Large intestine (tissue), 3 donors: ENCODE results near the gene CACNG6. TPM values are rescaled to one million over a fixed set of nuclear protein-coding genes. Genes with fewer than 3 reads are reported as not detected.

ENCODE experiments used
- DNase-seq, 2 donors: peaks; one replicate each; pipeline versions ENCODE4 v3.0.0 to v3.0.0-alpha.2; 2013
- H3K27ac ChIP-seq: one replicate; pipeline ENCODE4 v1.5.1; 2013; ENCODE audit warnings: low read length
- H3K27me3 ChIP-seq: 2 replicates; pipeline ENCODE4 v1.6.1; 2013; ENCODE audit warnings: low read length; ENCODE audit not compliant: control insufficient read depth, insufficient read depth
- H3K36me3 ChIP-seq: 2 replicates; pipeline ENCODE4 v1.6.1; 2013; ENCODE audit warnings: low read length; ENCODE audit not compliant: control insufficient read depth, insufficient read depth
- H3K4me1 ChIP-seq: one replicate; pipeline ENCODE4 v1.6.1; 2013; ENCODE audit warnings: low read length; ENCODE audit not compliant: control insufficient read depth, insufficient read depth
- H3K4me3 ChIP-seq: one replicate; pipeline ENCODE4 v1.5.1; 2013; ENCODE audit warnings: low read length
- H3K9me3 ChIP-seq: one replicate; pipeline ENCODE4 v1.6.1; 2013; ENCODE audit warnings: mild to moderate bottlenecking, low read depth, low read length, moderate library complexity; ENCODE audit not compliant: control insufficient read depth
- WGBS: methylation state at CpG from one replicate; pipeline ENCODE4 v1.1.5; 2013; ENCODE audit warnings: low lambda C conversion rate; ENCODE audit not compliant: insufficient coverage; 5-methylcytosine and 5-hydroxymethylcytosine counted together
- polyA plus RNA-seq: library from polyadenylated mRNA; unstranded; fragments of 120-200 nt; gene quantifications from one replicate; pipeline ENCODE4 v1.2.1, GENCODE V29; 2013

The CACNG6 gene
- polyA plus RNA-seq, 1 donor = 0.04 TPM

DNA sequence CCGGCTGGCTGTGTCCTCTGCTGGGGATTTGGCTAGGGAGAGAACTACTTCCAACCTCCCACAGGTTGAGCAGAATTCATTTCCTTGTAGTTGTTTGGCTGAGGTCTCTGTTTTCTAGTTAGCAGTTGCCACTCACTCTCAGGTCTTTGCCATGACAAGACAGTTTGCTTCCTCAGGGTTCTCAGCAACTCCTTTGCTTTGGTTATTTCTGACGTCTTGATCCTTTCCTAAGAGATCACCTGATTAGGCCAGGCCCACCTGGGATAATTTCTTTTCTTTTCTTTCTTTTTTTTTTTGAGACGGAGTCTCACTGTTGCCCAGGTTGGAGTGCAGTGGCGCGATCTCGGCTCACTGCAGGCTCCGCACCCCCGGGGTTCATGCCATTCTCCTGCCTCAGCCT, 38.1 kb upstream of the CACNG6 start:
- Histone ChIP-seq H3K36me3 (no peaks in the 10 kb centered on the region), H3K4me3 (no peak overlapping the region), H3K27ac (no peak overlapping the region), H3K27me3 (peaks cover 21% of the 10 kb centered on the region), H3K4me1 (no peaks in the 10 kb centered on the region), H3K9me3 (no peaks in the 10 kb centered on the region)
- no peak for DNase-seq
- 73% methylated on average over 2 of the region's 8 CpGs for WGBS

DNA sequence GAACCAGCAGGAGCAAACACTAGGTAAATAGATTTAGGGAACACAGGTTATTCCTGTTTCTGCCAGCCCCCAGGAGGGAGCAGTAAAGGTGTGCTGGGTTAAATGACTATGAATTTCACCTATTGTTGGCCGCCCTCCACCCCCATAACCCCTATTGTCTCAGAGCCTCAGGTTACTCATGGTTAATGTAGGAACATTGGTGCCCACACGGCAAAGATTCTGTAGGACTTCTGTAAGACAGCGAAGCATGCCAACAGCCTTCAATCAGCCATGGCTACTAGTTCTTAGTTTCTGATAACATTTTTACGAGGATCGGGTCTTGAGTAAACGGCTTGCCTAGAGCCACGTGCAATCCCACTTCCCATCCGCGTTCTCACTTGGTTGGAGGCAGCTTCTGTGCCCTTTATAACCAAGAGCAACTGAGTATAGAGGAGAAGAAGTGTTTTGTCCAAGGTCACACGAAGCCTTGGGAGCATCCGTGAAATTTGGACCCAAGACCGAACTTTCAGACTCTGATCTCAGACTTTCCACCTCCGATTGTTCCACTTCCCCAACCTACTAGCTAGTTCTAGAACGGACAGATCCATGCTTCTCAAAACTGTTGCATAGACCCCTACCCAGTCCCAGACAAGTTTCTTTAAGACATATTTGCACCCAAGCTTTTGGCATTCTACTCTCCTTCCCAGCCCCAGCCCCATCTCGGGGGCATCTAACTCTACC, 33.8 kb upstream of the CACNG6 start:
- Histone ChIP-seq H3K4me1 (no peaks in the 10 kb centered on the region), H3K36me3 (no peaks in the 10 kb centered on the region), H3K27me3 (peaks cover 54% of the 10 kb centered on the region), H3K4me3 (no peak overlapping the region), H3K9me3 (no peaks in the 10 kb centered on the region), H3K27ac (no peak overlapping the region)
- no peak for DNase-seq
- WGBS = 0% methylated on average over 2 of the region's 15 CpGs

DNA sequence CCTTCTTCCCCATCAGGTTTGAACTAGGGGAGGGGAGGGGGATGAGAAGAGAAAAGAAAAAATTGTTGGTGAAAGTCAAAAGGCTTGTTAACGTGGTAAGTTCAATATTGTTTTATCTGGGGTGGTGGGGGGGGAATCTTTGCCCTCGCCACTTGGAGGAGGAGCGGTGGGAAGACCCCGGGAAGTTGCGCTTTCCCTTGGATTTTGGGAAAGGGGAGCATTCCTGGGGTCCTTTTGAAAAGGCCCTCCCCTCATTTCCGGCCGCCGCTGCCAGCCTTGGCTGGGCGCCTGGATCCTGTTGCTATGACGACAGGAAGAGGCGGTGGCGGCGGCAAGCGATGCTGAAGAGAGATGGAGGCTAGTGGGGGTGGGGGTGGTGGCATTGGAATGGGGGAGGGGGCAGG, 33.3 kb upstream of the CACNG6 start:
- no peaks in the 10 kb centered on the region for H3K9me3 ChIP-seq
- no peaks in the 10 kb centered on the region for H3K4me1 ChIP-seq
- no peak for DNase-seq
- H3K4me3 ChIP-seq = no peak overlapping the region
- no peak overlapping the region for H3K27ac ChIP-seq
- WGBS = no CpG with 5 or more reads among the region's 14 CpGs
- no peaks in the 10 kb centered on the region for H3K36me3 ChIP-seq
- peaks cover 56% of the 10 kb centered on the region for H3K27me3 ChIP-seq

DNA sequence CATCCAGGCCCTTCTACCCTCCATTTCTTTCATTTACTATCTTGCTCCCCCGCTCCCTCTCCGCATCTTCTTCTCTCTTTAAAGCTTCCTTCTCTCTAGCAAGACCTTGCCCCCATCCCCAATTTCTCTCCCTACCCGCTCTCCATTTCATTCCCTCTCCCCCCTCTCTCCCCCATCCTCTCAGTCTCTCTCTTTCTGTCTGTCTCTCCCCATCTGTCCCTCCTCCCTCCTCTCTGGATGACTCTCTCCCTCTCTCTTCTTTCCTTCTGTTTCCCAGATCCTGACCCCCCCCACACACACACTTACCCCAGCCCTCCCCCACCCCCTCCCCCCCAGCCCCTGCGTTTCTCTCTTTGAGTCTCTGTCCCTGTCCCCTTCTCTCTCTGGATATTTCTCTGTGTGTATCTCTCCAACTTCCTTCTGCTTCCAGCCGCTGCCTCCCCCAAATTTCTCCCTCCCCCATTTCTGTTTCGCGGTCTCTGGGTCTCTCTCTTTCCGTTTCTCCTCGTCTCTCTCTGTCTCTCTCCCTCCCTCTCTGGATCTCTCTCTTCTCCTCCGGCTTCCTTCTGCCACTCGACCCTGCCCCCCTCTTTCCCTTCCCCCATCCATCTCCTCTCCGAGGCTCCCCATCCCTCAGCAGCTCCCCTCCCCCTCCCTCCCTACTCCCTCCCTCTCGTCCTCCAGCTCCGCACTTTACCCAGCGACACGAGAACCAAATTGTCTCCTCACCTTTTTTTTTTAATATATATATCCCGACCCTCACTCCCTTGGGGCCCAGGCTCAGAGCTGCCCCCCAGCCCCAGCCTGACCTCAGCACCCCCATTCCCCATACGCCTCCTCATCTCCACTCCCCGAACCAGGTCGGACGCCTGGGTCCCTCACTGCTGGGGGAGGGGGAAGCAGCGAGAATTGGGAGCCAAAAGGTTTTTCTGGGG, 32.3 kb upstream of the CACNG6 start:
- WGBS = under 1% methylated on average over 10 of the region's 22 CpGs
- peaks cover 65% of the 10 kb centered on the region for H3K27me3 ChIP-seq
- H3K36me3 ChIP-seq = no peaks in the 10 kb centered on the region
- no peaks in the 10 kb centered on the region for H3K4me1 ChIP-seq
- H3K4me3 ChIP-seq = no peak overlapping the region
- no peaks in the 10 kb centered on the region for H3K9me3 ChIP-seq
- DNase-seq = no peak
- H3K27ac ChIP-seq = no peak overlapping the region

DNA sequence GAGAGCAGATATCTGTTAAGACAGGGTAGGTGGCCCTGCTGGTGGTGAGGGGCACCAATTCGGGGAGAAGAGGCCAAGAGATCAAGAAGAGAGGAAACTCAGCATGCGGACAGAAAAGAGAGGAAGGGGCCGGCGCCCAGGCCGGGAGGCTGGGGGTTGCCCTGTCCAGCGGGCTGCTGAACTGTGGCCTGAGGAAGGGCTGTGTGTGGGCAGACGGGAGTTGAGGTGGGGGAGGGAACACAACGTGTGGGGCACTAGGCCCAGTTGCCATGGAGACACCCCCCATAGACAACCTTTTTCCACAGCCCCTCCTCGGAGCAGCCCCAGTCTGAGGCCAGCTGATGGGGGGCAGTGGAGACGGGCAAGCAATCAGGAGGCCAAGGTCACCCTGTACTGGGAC, 31.2 kb upstream of the CACNG6 start:
- no peak for DNase-seq
- H3K9me3 ChIP-seq = no peaks in the 10 kb centered on the region
- no peaks in the 10 kb centered on the region for H3K36me3 ChIP-seq
- WGBS = 0% methylated on average over 1 of the region's 10 CpGs
- no peaks in the 10 kb centered on the region for H3K4me1 ChIP-seq
- H3K4me3 ChIP-seq = no peak overlapping the region
- no peak overlapping the region for H3K27ac ChIP-seq
- peaks cover 76% of the 10 kb centered on the region for H3K27me3 ChIP-seq

DNA sequence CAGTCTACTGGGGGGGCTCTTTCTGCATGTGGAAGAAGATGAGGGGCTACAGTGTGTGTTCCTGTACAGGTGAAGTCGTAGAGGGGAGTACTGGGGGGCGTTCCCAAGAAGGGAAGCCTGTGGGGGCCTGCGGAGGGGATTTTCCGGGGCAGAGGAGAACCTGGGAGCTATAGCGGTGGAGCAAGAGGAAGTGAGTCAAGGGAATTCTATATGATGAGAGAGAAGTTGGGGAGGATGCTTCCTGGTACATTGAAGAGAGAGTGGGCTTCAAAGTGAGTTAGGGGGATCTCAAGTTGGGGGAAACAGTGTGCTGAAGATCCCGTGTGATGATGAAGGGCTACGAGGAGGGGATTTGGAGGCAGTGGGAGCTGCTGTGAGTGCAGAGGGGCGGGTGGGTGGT, 30.6 kb upstream of the CACNG6 start:
- 0% methylated on average over 1 of the region's 8 CpGs for WGBS
- no peaks in the 10 kb centered on the region for H3K4me1 ChIP-seq
- H3K27ac ChIP-seq = no peak overlapping the region
- H3K27me3 ChIP-seq = peaks cover 79% of the 10 kb centered on the region
- H3K9me3 ChIP-seq = no peaks in the 10 kb centered on the region
- no peak overlapping the region for H3K4me3 ChIP-seq
- H3K36me3 ChIP-seq = no peaks in the 10 kb centered on the region
- no peak for DNase-seq

DNA sequence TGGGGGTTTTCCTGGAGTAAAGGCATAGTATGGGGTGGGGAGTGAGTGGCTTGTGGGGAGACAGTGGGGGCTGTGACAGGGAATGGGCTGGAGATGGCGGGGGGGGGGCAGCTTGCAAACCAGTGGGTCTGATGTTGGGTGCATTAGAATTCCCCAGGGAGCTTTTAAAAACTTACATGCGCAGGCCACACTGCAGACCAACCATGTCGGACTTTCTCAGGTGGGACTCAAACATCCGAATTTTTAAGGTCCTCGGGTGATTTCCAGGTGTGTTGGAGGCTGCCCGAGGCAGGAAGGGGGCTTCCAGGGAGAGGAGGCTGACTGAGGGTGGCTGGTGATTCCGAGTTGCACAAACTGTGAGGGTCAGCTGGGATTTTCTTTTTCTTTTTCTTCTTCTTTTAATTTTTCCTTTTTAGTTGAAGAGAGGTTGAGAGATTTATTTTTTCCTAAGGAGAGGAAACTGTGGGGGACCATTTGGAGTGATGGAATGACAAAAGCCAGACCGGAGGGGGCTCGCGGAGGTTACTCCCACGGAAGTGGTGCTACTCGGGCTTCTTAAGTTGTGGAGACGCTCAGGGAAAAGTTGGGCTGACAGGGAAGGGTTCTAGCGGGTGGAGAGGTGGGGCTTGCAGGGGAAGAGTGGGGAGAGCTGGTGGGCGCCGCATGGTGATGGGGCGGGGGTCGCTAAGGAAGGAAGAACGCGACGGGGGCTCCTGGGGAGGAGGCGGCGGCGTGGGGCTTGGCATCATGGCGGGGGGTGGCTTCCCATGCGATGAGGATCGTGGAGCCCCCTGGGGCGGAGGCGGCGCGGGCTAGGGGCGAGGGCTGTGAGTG, 29.7 kb upstream of the CACNG6 start:
- Histone ChIP-seq H3K4me3 (no peak overlapping the region), H3K4me1 (no peaks in the 10 kb centered on the region), H3K36me3 (no peaks in the 10 kb centered on the region), H3K9me3 (no peaks in the 10 kb centered on the region), H3K27ac (no peak overlapping the region), H3K27me3 (peaks cover 74% of the 10 kb centered on the region)
- no peak for DNase-seq
- 0% methylated on average over 1 of the region's 32 CpGs for WGBS

DNA sequence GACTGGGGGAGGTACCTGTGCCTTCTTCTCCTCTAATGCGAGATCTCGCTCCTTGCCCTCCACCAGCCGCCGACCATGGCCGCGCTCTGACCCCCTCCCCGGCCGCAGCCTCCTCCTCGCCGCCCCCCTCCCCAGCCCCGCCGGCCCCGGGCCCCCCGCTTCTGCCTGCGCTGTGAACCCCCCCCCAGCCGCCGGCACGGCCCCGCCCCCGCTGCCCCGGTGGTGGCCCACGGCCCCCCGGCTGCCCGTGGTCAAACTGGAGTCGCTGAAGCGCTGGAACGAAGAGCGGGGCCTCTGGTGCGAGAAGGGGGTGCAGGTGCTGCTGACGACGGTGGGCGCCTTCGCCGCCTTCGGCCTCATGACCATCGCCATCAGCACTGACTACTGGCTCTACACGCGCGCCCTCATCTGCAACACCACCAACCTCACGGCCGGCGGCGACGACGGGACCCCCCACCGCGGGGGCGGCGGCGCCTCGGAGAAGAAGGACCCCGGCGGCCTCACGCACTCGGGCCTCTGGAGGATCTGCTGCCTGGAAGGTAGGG, 28.5 kb upstream of the CACNG6 start, which contains the start of gene CACNG8:
Gene CACNG8, plus strand, starts transcription at position 51 of the 545 bp plus-strand sequence.
- Histone ChIP-seq H3K4me1 (no peaks in the 10 kb centered on the region), H3K27ac (no peak within 1 kb of the TSS), H3K27me3 (peaks cover 63% of the 10 kb centered on the region), H3K4me3 (no peak within 1 kb of the TSS), H3K36me3 (no peaks in the 10 kb centered on the region), H3K9me3 (no peaks in the 10 kb centered on the region)
- DNase-seq = no peak
- WGBS = no CpG with 5 or more reads among the region's 55 CpGs

DNA sequence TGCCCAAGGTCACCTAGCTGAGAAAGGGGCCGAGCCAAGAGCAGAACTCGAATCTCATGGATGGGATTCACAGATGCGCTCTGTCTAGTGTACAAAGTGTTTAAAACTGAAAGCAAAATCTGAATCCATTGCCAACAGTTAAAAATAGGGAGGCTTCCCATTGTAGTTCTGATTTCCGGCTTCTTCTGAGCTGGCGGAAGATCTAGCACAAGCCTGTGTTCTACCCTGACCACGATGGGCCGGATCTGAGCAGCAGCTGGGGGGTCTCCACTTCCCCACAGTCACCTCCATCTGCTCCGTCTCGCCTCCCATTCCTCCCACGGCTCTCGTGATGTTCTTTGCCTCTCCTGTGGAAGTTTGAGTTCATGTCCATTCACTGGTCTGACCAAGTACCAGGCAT, 26.3 kb upstream of the CACNG6 start:
- Histone ChIP-seq H3K27ac (no peak overlapping the region), H3K27me3 (peaks cover 45% of the 10 kb centered on the region), H3K9me3 (no peaks in the 10 kb centered on the region), H3K4me3 (no peak overlapping the region), H3K4me1 (no peaks in the 10 kb centered on the region), H3K36me3 (no peaks in the 10 kb centered on the region)
- no peak for DNase-seq
- no CpG with 5 or more reads among the region's 11 CpGs for WGBS

DNA sequence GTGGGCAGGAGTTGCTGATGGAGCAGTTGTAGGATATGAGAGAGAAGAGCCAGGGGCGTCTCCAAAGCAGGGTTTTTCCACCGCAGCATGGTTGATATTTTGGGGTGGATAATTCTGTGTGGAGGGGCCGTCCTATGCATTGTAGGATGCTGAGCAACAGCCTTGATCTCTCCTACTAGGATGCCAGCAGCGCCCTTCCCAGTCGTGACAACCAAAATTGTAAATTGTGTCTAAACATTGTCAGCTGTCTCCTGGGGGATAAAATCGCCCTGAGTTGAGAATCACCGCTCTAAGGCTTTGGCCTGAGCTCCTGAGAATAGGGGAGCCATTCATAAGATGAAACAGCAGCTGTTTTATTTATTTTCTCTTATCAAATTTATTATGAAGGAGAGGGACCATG, 24.5 kb upstream of the CACNG6 start:
- DNase-seq = no peak
- H3K4me1 ChIP-seq = no peaks in the 10 kb centered on the region
- H3K4me3 ChIP-seq = no peak overlapping the region
- no CpG with 5 or more reads among the region's 7 CpGs for WGBS
- H3K27ac ChIP-seq = no peak overlapping the region
- no peaks in the 10 kb centered on the region for H3K36me3 ChIP-seq
- no peaks in the 10 kb centered on the region for H3K9me3 ChIP-seq
- H3K27me3 ChIP-seq = peaks cover 27% of the 10 kb centered on the region
